Stimulated activated CD8-positive, alpha-beta memory T cell treated with anti-CD3 and anti-CD28 coated beads, Interleukin-7, amount 100 ng/mL, for 48 hours (primary cell): ENCODE data around the gene SPTSSA.
"Not testable (repeated sequence)": the region's sequence is repeated elsewhere in the genome, so short reads cannot be mapped to it uniquely, and the experiment has no call there.

Source experiments
- DNase-seq, 2 donors: peaks; one replicate each; pipeline ENCODE4 v3.0.0-alpha.2; 2020; ENCODE audit warnings: low read depth in 1 of 2; ENCODE audit errors: extremely low read depth in 1 of 2

SPTSSA gene, protein sequence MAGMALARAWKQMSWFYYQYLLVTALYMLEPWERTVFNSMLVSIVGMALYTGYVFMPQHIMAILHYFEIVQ

DNA sequence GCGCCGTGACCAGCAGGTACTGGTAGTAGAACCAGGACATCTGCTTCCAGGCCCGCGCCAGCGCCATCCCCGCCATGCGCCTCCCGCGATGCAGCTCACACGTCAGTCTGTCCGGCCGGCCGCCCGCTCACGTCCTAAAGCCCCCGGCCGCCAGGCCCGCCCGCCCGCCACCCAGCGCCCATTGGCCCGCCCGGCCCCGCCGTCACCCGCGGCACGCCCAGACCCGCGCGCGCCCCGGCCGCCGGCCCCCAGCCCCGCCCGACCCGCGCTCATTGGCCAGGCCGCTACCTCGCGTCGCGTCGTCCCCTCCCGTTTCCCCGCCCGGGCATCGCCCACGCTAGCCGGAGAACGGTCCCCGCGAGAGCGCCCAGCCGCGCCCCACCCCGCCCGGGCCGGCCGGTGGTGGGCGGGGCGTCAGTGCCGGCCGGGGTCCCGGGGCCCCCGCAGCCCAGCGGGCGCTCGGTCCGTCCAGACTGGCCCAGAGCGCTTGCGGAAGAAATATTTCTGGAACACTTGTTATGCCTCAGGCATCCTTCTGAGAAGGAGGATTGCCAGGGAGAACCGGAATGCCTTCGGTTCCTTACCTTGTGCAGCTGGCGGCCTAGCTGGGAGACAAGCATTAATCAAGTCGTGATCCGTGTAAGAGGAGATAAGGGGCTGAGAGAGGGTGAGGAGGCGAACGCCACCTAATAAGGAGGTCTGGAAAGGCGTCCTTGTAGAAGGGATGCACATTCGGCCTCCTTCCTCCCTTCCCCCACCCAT, at the start of gene SPTSSA:
SPTSSA (minus strand) TSS at position 109 of the 762 bp plus-strand sequence; CDS start at position 76, 33 bp downstream.
- DNase-seq = peak; percentile 82 to 85

GRCh38 chr14:34507884-34508283, 45.8 kb upstream of the SPTSSA start:
- DNase-seq = no peak

DNA sequence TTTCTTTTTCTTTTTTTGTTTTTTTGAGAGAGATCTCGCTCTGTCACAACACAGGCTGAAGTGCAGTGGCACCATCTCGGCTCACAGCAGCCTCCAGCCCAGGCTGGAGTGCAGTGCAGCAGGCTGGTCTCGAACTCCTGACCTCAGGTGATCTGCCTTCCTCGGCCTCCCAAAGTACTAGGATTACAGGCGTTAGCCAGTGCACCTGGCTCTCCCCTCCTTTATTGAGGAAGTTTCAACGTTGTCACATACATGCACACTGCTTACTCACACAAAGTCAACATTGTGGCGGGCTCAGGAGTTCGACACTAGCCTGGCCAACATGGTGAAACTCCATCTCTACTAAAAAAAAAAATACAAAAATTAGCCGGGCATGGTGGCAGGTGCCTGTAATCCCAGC, 45.4 kb upstream of the SPTSSA start:
- no peak for DNase-seq

GRCh38 chr14:34505124-34505491, 43.1 kb upstream of the SPTSSA start:
- not testable (repeated sequence) for DNase-seq

DNA sequence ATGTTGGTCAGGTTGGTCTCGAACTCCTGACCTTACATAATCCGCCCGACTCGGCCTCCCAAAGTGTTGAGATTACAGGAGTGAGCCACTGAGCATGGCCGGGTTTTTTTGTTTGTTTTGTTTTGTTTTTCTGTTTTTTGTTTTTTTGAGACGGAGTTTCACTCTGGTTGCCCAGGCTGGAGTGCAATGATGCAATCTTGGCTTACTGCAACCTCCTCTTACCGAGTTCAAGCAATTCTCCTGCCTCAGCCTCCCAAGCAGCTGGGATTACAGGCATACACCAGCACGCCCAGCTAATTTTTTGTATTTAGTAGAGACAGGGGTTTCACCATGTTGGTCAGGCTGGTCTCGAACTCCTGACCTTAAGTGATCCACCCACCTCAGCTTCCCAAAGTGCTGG, 42.0 kb upstream of the SPTSSA start:
- not testable (repeated sequence) for DNase-seq

- no peak for DNase-seq
Measured at GRCh38 chr14:34502545-34503225, 40.6 kb upstream of the SPTSSA start.

GRCh38 chr14:34502001-34502400, 40.0 kb upstream of the SPTSSA start:
- DNase-seq = no peak

DNA sequence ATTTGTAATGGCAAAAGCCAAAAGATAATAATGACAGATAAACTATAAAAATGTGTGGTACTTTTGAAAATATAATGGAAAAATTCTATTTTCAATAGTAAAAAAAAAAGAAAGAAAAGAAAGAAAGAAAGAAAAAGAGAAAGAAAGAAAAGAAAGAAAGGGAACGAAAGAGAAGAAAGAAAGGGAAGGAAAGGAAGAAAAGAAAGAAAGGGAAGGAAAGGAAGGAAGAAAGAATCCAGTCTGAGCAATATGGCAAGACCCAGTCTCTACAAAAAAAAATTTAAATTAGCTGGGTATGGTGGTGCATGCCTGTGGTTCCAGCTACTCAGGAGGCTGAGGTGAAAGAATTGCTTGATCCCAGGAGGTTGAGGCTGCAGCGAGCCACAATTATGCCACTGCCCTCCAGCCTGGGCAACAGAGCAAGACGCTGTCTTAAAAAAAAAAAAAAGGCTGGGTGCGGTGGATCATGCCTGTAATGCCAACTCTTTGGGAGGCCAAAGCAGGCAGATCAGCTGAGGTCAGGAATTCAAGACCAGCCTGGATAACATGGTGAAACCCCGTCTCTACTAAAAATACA, 39.1 kb upstream of the SPTSSA start:
- no peak for DNase-seq

DNA sequence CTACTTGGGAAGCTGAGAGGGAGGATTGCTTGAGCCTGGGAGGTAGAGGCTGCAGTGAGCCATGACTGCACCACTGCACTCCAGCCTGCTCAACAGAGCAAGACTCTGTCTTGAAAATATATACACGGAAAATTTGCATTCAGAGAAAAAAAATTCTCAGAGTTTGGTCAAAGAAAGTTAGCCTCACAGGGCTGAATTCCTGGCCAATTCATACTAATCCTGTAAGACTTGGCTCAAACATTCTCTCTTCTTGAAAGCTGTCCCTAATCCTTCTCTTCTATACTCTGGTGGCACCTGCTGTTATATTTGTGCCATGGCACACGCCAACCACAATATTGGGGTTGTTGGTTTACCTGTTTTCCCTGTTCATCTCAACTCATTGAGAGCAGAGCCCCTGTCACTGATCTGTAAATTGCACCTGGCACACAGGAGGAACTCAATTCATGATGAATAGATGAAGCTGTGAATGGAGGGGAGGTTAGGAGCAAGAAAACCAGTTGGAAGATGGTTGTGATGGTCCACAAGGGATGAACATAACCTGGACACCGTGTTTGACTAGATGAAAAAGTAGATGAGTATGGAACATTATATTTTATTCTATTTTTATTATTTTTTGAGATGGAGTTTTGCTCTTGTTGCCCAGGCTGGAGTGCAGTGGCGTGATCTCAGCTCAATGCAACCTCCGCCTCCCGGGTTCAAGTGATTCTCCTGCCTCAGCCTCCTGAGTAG, 36.8 kb upstream of the SPTSSA start:
- no peak for DNase-seq

GRCh38 chr14:34496679-34497513, 34.9 kb upstream of the SPTSSA start:
- no peak for DNase-seq

DNA sequence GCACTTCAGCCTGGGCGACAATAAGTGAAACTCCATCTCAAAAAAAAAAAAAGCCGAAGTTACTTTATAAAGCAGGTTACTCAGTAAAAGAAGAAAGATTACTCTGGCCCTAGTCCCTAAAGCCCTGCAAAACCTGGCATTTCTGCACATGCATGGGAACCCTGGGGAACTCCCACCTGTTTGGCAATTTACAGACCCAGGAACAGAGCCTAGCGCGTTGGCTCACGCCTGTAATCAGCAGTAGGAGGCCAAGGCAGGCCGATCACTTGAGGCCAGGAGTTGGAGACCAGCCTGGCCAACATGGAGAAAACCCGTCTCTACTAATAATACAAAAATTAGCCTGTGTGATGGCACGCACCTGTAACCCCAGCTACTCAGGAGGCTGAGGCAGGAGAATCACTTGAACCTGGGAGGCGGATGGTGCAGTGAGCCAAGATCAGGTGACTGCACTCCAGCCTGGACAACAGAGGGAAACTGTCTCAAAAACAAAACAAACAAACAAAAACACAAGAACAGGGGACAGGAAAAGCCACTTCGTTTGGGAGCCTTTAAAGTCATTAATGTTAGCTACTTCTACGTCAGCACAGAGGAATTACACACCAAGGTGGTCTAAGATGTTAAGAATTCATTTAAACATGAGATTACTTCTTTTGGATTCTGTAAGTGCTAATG, 34.1 kb upstream of the SPTSSA start:
- DNase-seq = no peak

- no peak for DNase-seq
Measured at GRCh38 chr14:34489324-34489723, 27.3 kb upstream of the SPTSSA start.

- no peak for DNase-seq
Measured at GRCh38 chr14:34488528-34488927, 26.5 kb upstream of the SPTSSA start.

DNA sequence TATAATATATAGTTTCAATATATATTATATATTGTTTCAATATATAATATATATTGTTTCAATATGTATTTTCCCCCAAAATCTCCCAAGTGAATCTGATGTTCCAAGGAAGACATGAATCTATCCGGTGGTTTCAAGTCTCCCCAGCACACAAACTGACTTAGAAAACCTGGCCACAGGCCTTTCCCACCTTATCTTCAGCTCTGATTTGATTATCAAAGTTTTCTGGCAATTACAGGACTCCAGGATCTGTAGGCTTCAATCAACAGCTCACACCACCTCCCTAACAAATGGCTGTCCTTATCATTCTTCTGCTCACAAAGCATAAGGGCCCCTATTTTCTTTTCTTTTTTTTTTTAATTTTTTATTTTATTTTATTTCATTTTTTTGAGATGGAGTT, 22.7 kb upstream of the SPTSSA start:
- DNase-seq = no peak

GRCh38 chr14:34482463-34482862, 20.4 kb upstream of the SPTSSA start:
- no peak for DNase-seq

GRCh38 chr14:34479694-34480093, 17.7 kb upstream of the SPTSSA start:
- DNase-seq = no peak

GRCh38 chr14:34478261-34478660, 16.2 kb upstream of the SPTSSA start:
- DNase-seq = no peak

DNA sequence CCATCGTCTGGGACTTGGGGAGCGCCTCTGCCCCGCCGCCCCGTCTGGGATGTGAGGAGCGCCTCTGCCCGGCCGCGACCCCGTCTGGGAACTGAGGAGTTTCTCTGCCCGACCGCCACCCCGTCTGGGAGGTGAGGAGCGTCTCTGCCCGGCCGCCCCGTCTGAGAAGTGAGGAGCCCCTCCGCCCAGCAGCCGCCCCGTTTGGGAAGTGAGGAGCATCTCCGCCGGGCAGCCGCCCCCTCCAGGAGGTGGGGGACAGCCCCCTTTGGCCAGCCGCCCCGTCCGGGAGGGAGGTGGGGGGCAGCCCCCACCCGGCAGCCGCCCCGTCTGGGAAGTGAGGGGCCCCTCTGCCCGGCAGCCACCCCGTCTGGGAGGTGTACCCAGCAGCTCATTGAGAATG, 14.0 kb upstream of the SPTSSA start:
- not testable (repeated sequence) for DNase-seq

GRCh38 chr14:34475163-34475562, 13.1 kb upstream of the SPTSSA start:
- no peak for DNase-seq

DNA sequence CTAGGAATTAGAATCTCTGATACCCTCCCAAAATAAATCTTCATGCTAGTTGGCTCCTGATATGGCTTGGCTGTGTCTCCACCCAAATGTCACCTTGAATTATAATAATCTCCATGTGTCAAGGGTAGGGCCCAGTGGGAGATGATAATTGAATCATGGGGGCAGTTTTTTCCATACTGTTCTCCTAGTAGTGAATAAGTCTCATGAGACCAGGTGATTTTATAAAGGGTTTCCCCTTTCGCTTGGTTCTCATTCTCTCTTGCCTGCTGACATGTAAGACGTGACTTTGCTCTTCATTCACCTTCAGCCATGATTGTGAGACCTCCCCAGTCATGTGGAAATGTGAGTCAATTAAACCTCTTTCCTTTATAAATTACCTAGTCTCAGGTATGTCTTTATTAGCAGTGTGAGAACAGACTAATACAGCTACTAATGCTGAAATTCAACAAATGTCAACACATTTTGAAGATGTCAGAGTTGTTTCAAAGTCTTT, 12.2 kb upstream of the SPTSSA start:
- no peak for DNase-seq
